DMS114 treated with DMSO at 0.1 percent for 48 hours (cell line): ENCODE measurements around the gene JMJD6.
"Not testable (repeated sequence)": the region's sequence is repeated elsewhere in the genome, so short reads cannot be mapped to it uniquely, and the experiment has no call there.

Source experiments
- DNase-seq: peaks from one replicate; lab custom pipeline; 2025; ENCODE audit not compliant: unreplicated experiment; lab: John Stamatoyannopoulos, UW

Gene JMJD6

GRCh38 chr17:76718516-76718915 lies 7.9 kb downstream of the JMJD6 start:
- no peak for DNase-seq

GRCh38 chr17:76716839-76717215 lies 9.6 kb downstream of the JMJD6 start:
- no peak for DNase-seq

- DNase-seq, result no peak
Measured at GRCh38 chr17:76716146-76716838, 10.1 kb downstream of the JMJD6 start.

GRCh38 chr17:76715496-76715830 lies 10.9 kb downstream of the JMJD6 start:
- DNase-seq, result no peak

GRCh38 chr17:76714822-76715495 lies 11.4 kb downstream of the JMJD6 start:
- DNase-seq, result peak; percentile 22

- no peak for DNase-seq
Measured at GRCh38 chr17:76714336-76714735, 12.1 kb downstream of the JMJD6 start.

GRCh38 chr17:76713765-76714164 lies 12.6 kb downstream of the JMJD6 start:
- no peak for DNase-seq

- not testable (repeated sequence) for DNase-seq
Measured at GRCh38 chr17:76712321-76712720, 14.1 kb downstream of the JMJD6 start.

GRCh38 chr17:76710863-76711611 lies 15.4 kb downstream of the JMJD6 start, which contains the start of gene MXRA7:
Gene MXRA7, minus strand, starts transcription at chr17:76710965. Its CDS starts 19 bp downstream, at chr17:76710946.
- DNase-seq, result no peak

GRCh38 chr17:76709951-76710862 lies 16.2 kb downstream of the JMJD6 start:
- DNase-seq, result not testable (repeated sequence)

- DNase-seq, result no peak
Measured at GRCh38 chr17:76709077-76709950, 17.1 kb downstream of the JMJD6 start.

- DNase-seq, result no peak
Measured at GRCh38 chr17:76707985-76708807, 18.2 kb downstream of the JMJD6 start.

- DNase-seq, result no peak
Measured at GRCh38 chr17:76706817-76707216, 19.6 kb downstream of the JMJD6 start.

GRCh38 chr17:76704805-76705204 lies 21.6 kb downstream of the JMJD6 start:
- DNase-seq, result no peak

- DNase-seq, result no peak
Measured at GRCh38 chr17:76702941-76703637, 23.3 kb downstream of the JMJD6 start.

- no peak for DNase-seq
Measured at GRCh38 chr17:76702076-76702475, 24.3 kb downstream of the JMJD6 start.

- no peak for DNase-seq
Measured at GRCh38 chr17:76701471-76701967, 24.9 kb downstream of the JMJD6 start.
